ENCODE data around the gene DISP3.
A peak's percentile ranks its signal among the peaks of the same experiment; 100 is the strongest.

Gene DISP3, protein sequence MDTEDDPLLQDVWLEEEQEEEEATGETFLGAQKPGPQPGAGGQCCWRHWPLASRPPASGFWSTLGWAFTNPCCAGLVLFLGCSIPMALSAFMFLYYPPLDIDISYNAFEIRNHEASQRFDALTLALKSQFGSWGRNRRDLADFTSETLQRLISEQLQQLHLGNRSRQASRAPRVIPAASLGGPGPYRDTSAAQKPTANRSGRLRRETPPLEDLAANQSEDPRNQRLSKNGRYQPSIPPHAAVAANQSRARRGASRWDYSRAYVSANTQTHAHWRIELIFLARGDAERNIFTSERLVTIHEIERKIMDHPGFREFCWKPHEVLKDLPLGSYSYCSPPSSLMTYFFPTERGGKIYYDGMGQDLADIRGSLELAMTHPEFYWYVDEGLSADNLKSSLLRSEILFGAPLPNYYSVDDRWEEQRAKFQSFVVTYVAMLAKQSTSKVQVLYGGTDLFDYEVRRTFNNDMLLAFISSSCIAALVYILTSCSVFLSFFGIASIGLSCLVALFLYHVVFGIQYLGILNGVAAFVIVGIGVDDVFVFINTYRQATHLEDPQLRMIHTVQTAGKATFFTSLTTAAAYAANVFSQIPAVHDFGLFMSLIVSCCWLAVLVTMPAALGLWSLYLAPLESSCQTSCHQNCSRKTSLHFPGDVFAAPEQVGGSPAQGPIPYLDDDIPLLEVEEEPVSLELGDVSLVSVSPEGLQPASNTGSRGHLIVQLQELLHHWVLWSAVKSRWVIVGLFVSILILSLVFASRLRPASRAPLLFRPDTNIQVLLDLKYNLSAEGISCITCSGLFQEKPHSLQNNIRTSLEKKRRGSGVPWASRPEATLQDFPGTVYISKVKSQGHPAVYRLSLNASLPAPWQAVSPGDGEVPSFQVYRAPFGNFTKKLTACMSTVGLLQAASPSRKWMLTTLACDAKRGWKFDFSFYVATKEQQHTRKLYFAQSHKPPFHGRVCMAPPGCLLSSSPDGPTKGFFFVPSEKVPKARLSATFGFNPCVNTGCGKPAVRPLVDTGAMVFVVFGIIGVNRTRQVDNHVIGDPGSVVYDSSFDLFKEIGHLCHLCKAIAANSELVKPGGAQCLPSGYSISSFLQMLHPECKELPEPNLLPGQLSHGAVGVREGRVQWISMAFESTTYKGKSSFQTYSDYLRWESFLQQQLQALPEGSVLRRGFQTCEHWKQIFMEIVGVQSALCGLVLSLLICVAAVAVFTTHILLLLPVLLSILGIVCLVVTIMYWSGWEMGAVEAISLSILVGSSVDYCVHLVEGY (N-terminal part only)

DNA sequence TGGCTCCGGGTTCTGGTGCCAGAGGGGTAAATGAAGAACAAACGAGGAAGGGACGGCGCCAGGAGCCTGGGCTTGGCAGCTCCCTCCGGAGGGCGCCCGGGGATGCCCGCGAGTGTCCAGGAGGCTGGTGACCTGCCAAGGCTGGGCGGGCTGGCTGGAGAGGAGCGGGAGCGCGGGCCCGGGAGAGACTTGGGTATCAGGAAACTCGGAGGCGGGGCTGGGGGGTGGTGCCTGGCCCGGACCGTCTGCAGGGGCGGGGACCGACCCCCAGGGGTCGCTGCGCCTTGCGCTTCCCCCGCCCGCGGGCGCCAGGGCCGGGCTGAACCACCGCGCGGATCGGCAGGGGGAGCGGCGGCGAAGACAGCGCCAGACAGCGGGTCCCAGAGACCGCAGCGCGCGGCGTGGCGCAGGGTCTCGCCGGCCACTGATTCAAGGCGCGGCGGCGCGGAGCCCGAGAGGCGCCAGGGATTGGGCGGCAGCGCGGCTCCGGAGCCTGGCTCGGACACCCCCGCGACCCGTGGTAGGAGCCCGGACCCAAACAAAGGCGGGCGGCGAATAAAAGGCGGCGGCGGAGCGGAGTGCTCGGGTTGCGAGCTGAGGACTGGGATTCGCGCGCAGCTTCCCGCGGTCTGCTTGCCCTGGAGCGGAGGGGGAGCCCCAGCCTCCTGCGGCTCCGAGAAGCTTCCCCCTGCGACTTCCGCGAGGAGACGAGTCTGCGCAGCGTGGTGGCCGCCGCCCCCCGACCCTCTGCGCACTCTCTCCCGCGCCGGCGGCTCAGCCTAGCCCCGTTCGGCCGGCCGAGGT lies at the start of gene DISP3:
Gene DISP3 (plus strand): TSS at position 585 of the 804 bp plus-strand sequence. CDS start 21,838 bp downstream, outside the sequence.
- DNase-seq: peak; percentile 86

DNA sequence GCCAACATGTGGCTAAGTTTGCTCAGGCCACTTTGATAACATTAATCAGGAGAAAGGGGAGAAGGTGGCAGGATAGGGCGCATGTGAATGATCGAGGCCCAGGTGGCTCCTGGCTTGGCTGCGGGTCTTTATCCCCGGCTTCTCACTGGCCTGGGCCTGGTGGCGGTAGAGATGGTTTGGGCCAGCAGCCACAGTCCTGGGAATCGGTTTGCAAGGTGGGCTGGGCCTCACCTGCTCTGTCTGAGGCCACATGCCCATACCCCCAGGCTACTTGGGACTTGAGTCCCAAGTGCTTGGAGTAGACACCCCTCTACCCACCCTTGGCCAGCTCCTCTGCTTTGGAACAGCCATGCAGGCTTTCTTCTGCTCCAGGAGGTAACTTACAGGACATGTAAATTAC lies 49.7 kb upstream of the DISP3 start:
- DNase-seq: no peak

GRCh38 chr1:11429935-11430334 lies 49.0 kb upstream of the DISP3 start:
- no peak for DNase-seq

DNA sequence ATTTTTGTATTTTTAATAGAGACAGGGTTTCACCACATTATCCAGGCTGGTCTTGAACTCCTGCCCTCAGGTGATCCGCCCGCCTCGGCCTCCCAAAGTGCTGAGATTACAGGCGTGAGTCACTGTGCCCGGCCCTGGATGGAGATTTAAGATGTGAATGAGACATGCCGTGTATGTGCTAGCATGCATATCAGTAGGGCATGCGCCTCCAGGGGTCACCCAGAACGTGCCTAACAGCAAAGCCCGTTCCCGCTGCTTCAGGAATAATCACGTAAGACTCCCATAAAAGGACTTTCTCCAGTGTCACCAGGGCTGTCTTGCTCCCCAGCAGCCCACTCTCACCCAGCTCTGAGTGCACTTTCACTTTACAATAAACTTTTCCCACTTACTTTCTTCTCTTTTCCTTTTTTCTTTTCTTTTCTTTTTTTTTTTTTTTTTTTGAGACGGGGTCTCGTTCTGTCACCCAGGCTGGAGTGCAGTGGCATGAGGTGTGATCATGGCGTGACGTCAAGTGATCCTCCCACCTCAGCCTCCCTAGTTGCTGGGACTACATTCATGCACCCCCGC lies 46.9 kb upstream of the DISP3 start:
- DNase-seq: no peak

DNA sequence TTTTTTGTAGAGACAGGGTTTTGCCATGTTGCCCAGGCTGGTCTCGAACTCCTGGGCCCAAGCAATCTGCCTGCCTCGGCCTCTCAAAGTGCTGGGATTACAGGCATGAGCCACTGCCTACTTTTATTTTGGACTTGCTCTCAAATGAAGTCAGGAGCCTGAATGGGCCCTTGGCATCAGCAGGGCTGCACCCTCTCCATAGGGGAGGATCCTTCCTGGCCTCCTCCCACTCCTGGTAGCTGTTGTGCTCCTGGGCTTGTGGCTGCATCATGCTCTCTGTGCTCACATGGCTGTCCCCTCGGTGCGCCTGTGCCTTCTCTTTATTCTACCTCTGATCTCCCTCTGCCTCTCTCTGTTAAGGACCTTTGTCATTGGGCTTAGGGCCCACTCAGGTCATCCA lies 46.4 kb upstream of the DISP3 start:
- DNase-seq: no peak

- no peak for DNase-seq
These were observed 44.5 kb upstream of the DISP3 start for GRCh38 chr1:11434501-11434900.

- DNase-seq: no peak
These were observed 44.0 kb upstream of the DISP3 start for GRCh38 chr1:11434926-11435325.

GRCh38 chr1:11438996-11439395 lies 40.0 kb upstream of the DISP3 start:
- DNase-seq: no peak

DNA sequence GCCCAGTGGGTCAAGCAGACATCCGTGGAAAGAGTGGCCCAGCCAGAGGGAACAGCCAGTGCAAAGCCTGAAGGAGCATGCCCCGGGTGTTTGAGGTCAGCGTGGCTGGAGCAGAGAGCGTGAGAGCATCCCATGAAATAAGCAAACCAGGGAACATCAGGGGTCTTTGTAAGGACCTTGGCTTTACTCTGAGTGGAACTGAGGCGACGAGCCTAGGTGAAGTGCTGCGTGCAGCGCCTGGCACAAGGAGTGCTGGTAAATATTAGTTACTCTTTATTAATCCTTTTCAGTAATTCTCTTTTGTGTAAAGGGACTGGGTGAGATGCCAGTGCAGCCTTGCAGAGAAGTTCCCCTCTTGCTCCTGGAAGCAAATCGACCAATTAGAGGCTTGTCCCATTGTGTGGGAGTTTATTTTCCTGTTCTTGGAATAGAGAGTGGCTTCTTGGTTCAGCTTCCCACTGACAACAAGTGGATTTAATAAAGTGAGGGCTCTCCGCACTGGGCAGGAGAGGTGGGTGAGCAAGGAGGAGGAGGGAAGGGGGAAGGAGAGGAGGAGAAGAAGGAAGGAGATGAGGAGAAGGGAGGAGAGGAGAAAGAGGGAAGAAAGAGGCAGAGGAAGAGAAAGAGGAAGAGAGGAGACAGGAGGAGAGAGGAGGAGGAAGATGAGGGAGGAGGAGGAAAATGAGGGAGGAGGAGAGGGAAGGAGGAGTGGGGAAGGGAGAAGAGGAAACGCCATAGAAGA lies 37.6 kb upstream of the DISP3 start:
- DNase-seq: no peak

GRCh38 chr1:11443043-11443442 lies 35.9 kb upstream of the DISP3 start:
- DNase-seq: no peak

DNA sequence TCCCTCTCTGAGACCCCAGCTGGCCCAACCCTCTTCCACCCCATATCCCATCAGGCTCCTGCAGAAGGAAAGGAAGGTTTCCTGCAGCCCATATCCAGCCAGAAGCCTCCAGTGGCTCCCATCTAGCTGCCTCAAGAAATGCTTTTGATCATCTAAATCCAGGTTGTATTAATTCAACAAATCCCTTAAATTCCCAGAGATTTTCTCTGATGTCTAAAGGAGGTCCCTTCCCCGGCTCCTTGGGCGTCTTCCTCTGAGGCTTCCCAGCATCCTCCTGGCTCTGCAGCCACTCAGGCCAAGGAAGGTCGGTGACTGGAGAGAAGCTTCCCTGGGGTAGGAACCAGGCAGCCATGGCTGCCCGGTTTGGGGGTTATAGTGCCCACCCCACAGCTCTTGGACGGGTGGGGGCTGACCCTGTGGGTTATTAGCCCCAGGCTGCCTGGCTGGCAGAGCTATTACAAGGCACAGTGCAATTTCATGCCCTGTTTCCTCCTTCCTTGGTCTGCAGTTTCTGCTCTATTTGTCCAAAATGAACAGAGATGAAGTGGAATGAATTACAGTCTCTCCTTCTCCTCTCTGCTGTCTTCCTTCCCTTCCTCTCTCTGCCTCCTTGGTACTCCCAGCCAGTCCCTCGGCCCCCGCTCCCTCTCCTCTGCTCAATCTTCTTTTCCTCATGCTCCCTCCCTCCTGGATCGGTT lies 34.8 kb upstream of the DISP3 start:
- DNase-seq: no peak

- no peak for DNase-seq
These were observed 34.0 kb upstream of the DISP3 start for GRCh38 chr1:11444907-11445306.

- DNase-seq: no peak
These were observed 31.1 kb upstream of the DISP3 start for GRCh38 chr1:11447903-11448302.

DNA sequence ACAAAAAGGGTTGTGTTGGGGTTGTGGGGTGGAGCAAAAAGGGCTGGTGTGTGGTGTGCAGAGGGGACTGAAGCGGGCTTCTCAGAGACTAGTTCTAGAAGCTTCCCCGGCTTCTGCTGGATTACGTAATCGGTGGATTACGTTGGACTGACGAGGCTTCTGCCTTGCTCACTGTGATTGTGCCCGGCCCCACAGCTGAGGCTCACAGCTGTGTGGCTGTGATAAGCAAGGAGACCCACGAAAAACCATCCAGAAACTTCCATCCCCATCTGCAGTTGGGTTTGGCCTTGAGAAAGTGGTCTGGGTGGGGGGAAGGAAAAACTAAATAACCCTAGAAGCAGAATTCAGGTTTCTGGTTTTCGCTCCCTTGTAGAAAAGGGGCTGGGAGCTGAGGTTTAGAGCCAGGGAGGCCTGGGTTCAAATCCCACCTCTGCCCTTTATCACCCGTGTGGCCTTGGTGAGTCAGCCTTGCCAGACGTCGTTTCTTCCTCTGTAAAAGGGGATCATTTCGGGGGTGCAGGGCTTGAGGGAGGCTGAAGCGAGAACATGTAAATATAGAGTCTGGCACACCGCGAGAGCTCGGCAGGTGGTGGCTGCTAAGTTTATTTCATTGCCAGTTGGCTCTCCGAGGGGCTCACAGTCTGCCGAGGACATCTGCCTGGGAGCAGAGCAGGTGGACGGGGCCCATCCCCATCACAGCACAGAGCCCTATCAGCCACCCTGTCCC lies 30.4 kb upstream of the DISP3 start:
- no peak for DNase-seq

DNA sequence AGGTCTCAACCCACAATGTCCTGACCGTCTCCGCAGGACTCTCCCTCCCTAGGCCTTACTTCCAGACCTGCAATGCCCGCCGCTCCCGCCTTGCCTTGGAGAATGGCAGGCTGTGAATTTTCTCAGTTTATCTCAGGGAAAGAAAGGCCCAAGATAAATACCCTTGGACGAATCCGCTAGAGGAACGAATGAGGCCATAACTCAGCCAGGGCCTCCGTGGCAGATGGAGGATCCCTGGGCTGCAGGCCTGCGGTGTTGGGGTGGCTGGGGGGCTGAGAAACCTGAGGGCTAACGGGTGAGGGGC lies 29.9 kb upstream of the DISP3 start:
- no peak for DNase-seq

DNA sequence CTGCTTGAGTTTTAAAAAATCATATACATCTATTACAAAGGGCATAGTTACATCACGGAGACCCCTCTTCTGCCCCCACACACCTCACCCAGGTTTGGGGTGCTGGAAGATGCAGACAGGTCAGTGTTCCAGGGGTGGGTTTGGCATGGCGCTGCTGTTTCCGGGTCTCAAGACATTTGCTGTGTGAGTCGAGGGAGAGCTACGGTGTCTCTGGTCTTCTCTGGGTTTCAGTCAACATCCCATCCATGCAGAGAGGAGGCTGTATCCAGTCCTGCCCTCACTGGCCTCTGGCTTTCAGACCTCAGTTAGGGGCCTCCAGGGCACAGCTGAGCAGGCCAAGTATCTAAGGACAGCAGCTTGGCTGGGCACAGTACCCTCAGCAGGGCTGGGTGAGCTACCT lies 28.6 kb upstream of the DISP3 start:
- DNase-seq: no peak

- DNase-seq: no peak
These were observed 25.0 kb upstream of the DISP3 start for GRCh38 chr1:11453742-11454491.

DNA sequence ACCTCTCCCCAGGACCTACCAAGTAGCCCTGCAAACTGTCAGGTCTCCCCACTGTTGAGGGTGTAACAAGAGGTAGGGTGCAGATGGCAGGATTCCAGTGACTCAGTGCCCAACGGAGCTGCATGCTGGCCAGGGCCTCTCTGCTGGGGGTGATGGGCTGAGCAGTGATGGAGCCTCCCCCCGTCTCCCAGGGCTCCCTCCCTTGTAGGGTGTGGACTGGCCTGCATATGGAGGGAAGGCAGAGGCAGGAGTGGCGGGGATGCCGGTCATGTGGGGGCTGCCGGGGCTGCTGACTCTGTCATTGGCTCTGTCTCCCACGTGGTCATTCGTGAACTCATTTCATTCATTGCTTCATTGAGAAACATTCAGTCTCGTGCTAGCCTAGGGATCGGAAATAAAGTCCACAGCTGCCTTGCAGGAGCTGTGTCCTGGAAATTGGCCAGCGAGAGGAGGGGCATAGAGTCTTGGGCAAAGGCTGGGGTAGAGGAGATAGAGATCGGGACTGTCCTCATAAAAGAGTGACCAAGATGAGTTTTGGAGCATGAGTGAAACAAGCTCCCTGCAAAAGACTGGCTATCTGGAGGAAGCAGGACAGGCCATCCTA lies 22.9 kb upstream of the DISP3 start:
- DNase-seq: no peak

- no peak for DNase-seq
These were observed 22.0 kb upstream of the DISP3 start for GRCh38 chr1:11456965-11457364.
